ENCODE measurements around the gene PSTPIP1.

The PSTPIP1 gene

DNA sequence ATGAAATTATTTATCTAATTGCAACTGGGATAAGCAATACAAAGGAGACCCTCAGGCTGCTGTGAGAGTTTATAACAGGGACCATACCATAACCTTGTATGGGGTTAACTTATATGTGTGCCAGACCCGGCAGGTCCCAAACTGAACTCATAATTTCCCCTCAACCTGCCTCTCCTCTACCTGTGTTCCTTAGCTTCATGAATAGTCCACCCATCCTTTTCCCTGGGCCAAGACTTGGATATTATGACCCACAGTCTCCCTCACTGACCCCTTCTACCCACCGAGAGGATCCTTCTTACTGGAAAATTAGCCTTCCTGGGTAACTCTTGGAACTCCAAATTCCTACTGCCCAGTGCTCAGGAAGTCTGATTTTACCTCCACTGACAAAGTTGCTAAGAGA is 79.4 kb downstream of the PSTPIP1 start:
- Histone ChIP-seq H3K27me3 (ENCODE audit: control insufficient read depth, insufficient read depth, low read length) (no peaks in the 10 kb centered on the region), H3K79me2 (peaks cover 3% of the 10 kb centered on the region), H3K9me3 (ENCODE audit: control insufficient read depth, low read length) (no peaks in the 10 kb centered on the region), H3K36me3 (ENCODE audit: control insufficient read depth, insufficient read depth, low read length) (no peaks in the 10 kb centered on the region), H2AFZ (no peak overlapping the region), H3K27ac (no peak overlapping the region), H3K9ac (no peak overlapping the region), H3K4me1 (peaks cover 4% of the 10 kb centered on the region), H3K4me3 (ENCODE audit: low read depth, low read length) (no peak overlapping the region), H3K4me2 (ENCODE audit: low read length) (no peak overlapping the region)
- TF ChIP-seq, protein P1, sequence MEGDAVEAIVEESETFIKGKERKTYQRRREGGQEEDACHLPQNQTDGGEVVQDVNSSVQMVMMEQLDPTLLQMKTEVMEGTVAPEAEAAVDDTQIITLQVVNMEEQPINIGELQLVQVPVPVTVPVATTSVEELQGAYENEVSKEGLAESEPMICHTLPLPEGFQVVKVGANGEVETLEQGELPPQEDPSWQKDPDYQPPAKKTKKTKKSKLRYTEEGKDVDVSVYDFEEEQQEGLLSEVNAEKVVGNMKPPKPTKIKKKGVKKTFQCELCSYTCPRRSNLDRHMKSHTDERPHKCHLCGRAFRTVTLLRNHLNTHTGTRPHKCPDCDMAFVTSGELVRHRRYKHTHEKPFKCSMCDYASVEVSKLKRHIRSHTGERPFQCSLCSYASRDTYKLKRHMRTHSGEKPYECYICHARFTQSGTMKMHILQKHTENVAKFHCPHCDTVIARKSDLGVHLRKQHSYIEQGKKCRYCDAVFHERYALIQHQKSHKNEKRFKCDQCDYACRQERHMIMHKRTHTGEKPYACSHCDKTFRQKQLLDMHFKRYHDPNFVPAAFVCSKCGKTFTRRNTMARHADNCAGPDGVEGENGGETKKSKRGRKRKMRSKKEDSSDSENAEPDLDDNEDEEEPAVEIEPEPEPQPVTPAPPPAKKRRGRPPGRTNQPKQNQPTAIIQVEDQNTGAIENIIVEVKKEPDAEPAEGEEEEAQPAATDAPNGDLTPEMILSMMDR (IDR thresholded peaks at IDR 0.05) = no peak

- H3K36me3 ChIP-seq (ENCODE audit: control insufficient read depth, insufficient read depth, low read length) = no peaks in the 10 kb centered on the region
- no peak overlapping the region for H3K4me3 ChIP-seq (ENCODE audit: low read depth, low read length)
- H2AFZ ChIP-seq = no peak overlapping the region
- H3K27me3 ChIP-seq (ENCODE audit: control insufficient read depth, insufficient read depth, low read length) = no peaks in the 10 kb centered on the region
- no peak overlapping the region for H3K27ac ChIP-seq
- H3K4me1 ChIP-seq = peaks cover 4% of the 10 kb centered on the region
- no peak overlapping the region for H3K4me2 ChIP-seq (ENCODE audit: low read length)
- H3K9ac ChIP-seq = no peak overlapping the region
- TF ChIP-seq, protein P1 (IDR thresholded peaks at IDR 0.05) = no peak
- no peaks in the 10 kb centered on the region for H3K79me2 ChIP-seq
- H3K9me3 ChIP-seq (ENCODE audit: control insufficient read depth, low read length) = no peaks in the 10 kb centered on the region
These were observed 80.6 kb downstream of the PSTPIP1 start for GRCh38 chr15:77075528-77075927.

GRCh38 chr15:77076323-77076915 is 81.5 kb downstream of the PSTPIP1 start:
- Histone ChIP-seq H3K36me3 (ENCODE audit: control insufficient read depth, insufficient read depth, low read length) (no peaks in the 10 kb centered on the region), H3K9ac (no peak overlapping the region), H2AFZ (no peak overlapping the region), H3K4me2 (ENCODE audit: low read length) (no peak overlapping the region), H3K27me3 (ENCODE audit: control insufficient read depth, insufficient read depth, low read length) (no peaks in the 10 kb centered on the region), H3K9me3 (ENCODE audit: control insufficient read depth, low read length) (no peaks in the 10 kb centered on the region), H3K4me1 (peaks cover under 1% of the 10 kb centered on the region), H3K4me3 (ENCODE audit: low read depth, low read length) (no peak overlapping the region), H3K27ac (no peak overlapping the region), H3K79me2 (no peaks in the 10 kb centered on the region)
- TF ChIP-seq, protein P1 (IDR thresholded peaks at IDR 0.05) = no peak

GRCh38 chr15:77081971-77082370 is 87.0 kb downstream of the PSTPIP1 start:
- Histone ChIP-seq H3K27me3 (ENCODE audit: control insufficient read depth, insufficient read depth, low read length) (no peaks in the 10 kb centered on the region), H3K9ac (no peak overlapping the region), H3K27ac (no peak overlapping the region), H3K4me3 (ENCODE audit: low read depth, low read length) (no peak overlapping the region), H2AFZ (no peak overlapping the region), H3K9me3 (ENCODE audit: control insufficient read depth, low read length) (no peaks in the 10 kb centered on the region), H3K4me1 (no peaks in the 10 kb centered on the region), H3K79me2 (no peaks in the 10 kb centered on the region), H3K36me3 (ENCODE audit: control insufficient read depth, insufficient read depth, low read length) (no peaks in the 10 kb centered on the region), H3K4me2 (ENCODE audit: low read length) (no peak overlapping the region)
- TF ChIP-seq, protein P1 (IDR thresholded peaks at IDR 0.05) = no peak

Measured in parathyroid adenoma (tissue), 2 donors.